ENCODE measurements around the gene CA12. TPM values are rescaled to one million over a fixed set of nuclear protein-coding genes. Genes with fewer than 3 reads are reported as not detected.

CA12 gene
- total and polyA plus RNA-seq, 8 donors: 7.5 to 49.6 (median 25.9) TPM

DNA sequence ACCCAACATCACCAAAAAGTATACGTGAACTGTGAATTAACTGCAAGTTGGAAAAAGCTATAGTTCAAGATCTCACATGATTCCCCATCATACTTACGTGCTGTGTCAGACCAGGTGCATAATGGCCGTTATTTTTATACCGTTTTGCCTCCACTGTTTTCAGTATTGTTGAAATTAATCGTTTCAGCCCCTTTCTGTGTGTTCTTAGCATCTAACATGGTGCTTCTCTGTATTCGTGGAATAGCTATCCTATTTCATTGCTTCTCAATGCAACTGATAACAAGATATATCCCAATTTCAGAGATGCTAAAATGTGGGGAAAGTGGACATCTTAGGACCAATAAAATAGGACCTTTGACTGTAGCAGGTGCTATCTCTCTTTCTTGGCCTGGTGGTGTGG lies 13.7 kb downstream of the CA12 start:
- Histone ChIP-seq H3K9me3 (no peaks in the 10 kb centered on the region), H3K27ac (peak overlapping the region; percentile 53 to 91 (median 68)), H3K4me1 (peaks cover 24 to 47% (median 25%) of the 10 kb centered on the region in 3 donors), H3K4me3 (no peak overlapping the region), H3K36me3 (no peaks in the 10 kb centered on the region), H3K27me3 (no peaks in the 10 kb centered on the region)
- peak in 3 of 4 donors; percentile 2 to 11 (median 5) for ATAC-seq
- no peak for FAIRE-seq
- no peak for DNase-seq
- intact Hi-C loops (cut with DNase I): no loop called here
- WGBS, 2 donors: 56 to 64% methylated on average over 6 of the region's 6 CpGs
- no peak for TF ChIP-seq CTCF (IDR thresholded peaks at IDR 0.05)

GRCh38 chr15:63367390-63367789 lies 14.3 kb downstream of the CA12 start:
- Histone ChIP-seq H3K27ac (peak overlapping the region; percentile 53 to 91 (median 68)), H3K9me3 (no peaks in the 10 kb centered on the region), H3K27me3 (no peaks in the 10 kb centered on the region), H3K4me1 (peaks cover 25 to 52% (median 29%) of the 10 kb centered on the region in 3 donors), H3K36me3 (no peaks in the 10 kb centered on the region), H3K4me3 (no peak overlapping the region)
- WGBS, 2 donors: 10 to 19% methylated on average over 2 of the region's 2 CpGs
- TF ChIP-seq CTCF (IDR thresholded peaks at IDR 0.05): no peak
- DNase-seq (no peak), ATAC-seq (peak; percentile 76 to 85 (median 78)), FAIRE-seq (no peak)
- intact Hi-C loops (cut with DNase I): no loop called here

DNA sequence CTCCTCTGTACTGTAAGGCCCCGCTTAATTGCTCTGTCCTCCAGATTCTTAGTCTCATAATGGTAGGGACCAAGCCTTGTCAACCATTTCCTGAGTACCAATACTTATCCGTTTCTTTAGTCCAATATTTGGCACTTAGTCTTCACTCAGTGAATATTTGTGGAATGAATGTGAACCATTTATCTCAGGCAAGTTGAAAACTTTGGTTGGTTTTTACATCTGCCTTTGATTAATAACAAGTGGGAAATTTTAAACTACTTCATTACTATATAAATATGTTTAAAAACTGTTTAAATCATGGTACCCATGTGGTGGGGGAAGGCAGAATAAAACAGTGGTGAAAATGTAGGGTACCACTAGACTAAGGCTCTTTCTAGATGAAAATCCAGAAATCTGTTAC lies 15.2 kb downstream of the CA12 start:
- WGBS, 2 donors: 67 to 89% methylated on average over 2 of the region's 2 CpGs
- no peak for DNase-seq
- no peaks in the 10 kb centered on the region for H3K36me3 ChIP-seq
- no peaks in the 10 kb centered on the region for H3K27me3 ChIP-seq
- intact Hi-C loops (cut with DNase I): no loop called here
- no peak for FAIRE-seq
- H3K27ac ChIP-seq: peak overlapping the region in 3 of 4 donors; percentile 53 to 91 (median 81)
- no peaks in the 10 kb centered on the region for H3K9me3 ChIP-seq
- H3K4me1 ChIP-seq: peaks cover 25 to 60% (median 36%) of the 10 kb centered on the region in 3 donors
- ATAC-seq: no peak
- TF ChIP-seq CTCF (IDR thresholded peaks at IDR 0.05): no peak
- no peak overlapping the region for H3K4me3 ChIP-seq

- H3K4me3 ChIP-seq: no peak overlapping the region
- no peaks in the 10 kb centered on the region for H3K36me3 ChIP-seq
- peak overlapping the region in 2 of 4 donors; percentile 54 to 62 for H3K27ac ChIP-seq
- ATAC-seq (peak in 3 of 4 donors; percentile 36 to 61 (median 61)), FAIRE-seq (no peak), DNase-seq (no peak)
- H3K27me3 ChIP-seq: no peaks in the 10 kb centered on the region
- TF ChIP-seq CTCF (IDR thresholded peaks at IDR 0.05): no peak
- peaks cover 25 to 60% (median 36%) of the 10 kb centered on the region in 3 donors for H3K4me1 ChIP-seq
- WGBS, 2 donors: 26 to 42% methylated on average over 5 of the region's 5 CpGs
- H3K9me3 ChIP-seq: no peaks in the 10 kb centered on the region
- intact Hi-C loops (cut with DNase I): no loop called here
These were observed 16.4 kb downstream of the CA12 start for GRCh38 chr15:63365273-63365680.

- Histone ChIP-seq H3K27me3 (no peaks in the 10 kb centered on the region), H3K9me3 (no peaks in the 10 kb centered on the region), H3K4me3 (no peak overlapping the region), H3K36me3 (no peaks in the 10 kb centered on the region), H3K27ac (peak overlapping the region in 2 of 4 donors; percentile 54 to 62), H3K4me1 (peaks cover 25 to 60% (median 36%) of the 10 kb centered on the region in 3 donors)
- ATAC-seq (peak in 1 of 4 donors; percentile 5), DNase-seq (no peak), FAIRE-seq (no peak)
- intact Hi-C loops (cut with DNase I): no loop called here
- TF ChIP-seq CTCF (IDR thresholded peaks at IDR 0.05): no peak
- WGBS, 2 donors: 54 to 71% methylated on average over 11 of the region's 11 CpGs
These were observed 17.0 kb downstream of the CA12 start for GRCh38 chr15:63364399-63365272.
